SHP77 treated with DMSO at 0.1 percent for 48 hours (cell line): ENCODE data around the gene CAPN12.

Experiments used
- DNase-seq: peaks from one replicate; lab custom pipeline; 2025; lab: John Stamatoyannopoulos, UW

CAPN12 gene

GRCh38 chr19:38737921-38738737 is 6.1 kb downstream of the CAPN12 start:
- DNase-seq, result no peak

DNA sequence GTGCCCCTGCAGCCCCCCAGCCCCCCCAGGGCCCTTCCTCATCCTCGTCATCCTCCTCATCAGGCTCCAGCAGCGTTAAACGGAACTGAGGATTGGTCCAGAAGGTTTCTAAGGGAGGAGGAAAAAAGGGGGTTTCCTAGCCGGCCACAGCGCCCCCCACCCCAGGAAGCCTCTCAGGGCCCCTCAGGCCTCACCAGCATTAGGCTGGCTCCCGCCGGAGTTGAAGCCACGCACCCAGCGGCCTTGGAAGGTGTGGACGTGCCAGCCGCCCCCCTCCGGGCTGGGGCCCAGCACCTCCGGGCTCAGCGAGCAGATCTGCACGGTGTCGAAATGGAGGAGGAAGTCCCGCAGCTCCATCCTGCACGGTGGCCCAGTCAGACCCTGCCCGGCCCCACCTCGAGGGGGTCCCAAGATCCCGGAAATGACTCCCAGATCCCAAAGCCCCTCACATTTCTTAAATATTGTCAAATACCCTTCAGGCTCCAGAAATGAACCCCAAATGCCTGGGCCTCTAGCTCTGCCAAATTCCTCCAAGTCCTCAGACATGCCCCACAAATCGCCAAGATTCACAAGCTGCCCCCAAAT is 6.9 kb downstream of the CAPN12 start:
- DNase-seq, result no peak

DNA sequence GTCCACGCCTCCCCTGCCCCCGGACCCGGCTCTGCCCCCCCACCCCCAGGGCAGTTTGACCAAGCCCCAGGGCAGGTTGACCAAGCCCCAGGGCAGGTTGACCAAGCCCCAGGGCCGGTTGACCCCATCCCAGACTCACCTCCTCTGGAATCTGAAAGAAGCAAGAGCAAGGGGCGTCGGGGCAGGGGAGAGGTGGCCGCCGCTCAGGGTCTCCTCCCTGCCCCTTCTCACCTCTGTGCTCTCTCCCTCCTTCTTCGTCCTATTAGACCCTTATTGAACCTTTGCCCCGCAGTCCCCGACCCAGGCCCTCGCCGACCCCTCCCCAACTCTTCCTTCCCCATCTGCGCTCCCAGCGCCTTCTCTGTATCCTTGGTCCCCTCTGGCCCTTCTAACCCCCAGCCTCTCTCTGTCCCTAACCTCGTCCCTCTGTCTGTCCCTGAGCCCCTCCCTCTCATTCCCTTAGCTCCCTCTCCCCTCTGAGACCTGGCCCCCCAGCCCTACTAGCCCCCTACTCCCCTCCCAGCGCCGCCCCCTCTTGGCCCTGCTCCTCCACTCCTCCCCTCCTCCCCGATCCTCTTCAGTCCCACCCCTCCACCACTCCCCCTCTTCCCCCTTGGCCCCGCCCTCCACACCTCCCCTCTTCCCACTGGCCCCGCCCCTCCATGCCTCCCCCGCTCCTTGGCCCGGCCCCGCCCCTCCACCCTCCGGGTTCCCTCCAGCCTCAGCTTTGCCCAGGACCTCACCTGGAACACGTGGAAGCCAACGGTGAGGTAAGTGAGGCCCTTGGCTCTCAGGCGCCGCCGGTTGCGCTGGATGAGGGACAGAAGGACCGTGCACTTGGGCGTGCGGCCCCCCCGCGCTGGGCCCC is 7.6 kb downstream of the CAPN12 start:
- no peak for DNase-seq

DNA sequence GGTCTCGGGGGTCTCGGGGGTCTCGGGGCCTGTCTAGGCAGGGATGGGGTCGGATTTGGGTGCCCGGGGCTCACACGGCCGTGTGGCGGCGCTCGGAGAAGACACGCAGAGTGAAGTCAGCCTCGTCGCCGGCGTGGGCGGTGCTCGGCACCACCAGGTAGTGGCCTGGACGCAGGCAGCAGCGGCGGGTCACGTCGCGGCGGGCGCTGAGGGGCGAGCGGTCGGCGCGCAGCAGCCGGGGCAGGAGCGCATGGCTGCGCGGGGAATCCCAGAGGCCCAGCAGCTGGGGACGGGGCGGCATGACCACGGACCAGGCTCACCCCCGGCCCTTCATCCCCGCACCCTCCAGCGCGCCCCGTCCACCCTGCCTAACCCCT is 8.2 kb downstream of the CAPN12 start:
- DNase-seq, result no peak

- peak; percentile 25 for DNase-seq
Measured at GRCh38 chr19:38735257-38735686, 9.0 kb downstream of the CAPN12 start.

DNA sequence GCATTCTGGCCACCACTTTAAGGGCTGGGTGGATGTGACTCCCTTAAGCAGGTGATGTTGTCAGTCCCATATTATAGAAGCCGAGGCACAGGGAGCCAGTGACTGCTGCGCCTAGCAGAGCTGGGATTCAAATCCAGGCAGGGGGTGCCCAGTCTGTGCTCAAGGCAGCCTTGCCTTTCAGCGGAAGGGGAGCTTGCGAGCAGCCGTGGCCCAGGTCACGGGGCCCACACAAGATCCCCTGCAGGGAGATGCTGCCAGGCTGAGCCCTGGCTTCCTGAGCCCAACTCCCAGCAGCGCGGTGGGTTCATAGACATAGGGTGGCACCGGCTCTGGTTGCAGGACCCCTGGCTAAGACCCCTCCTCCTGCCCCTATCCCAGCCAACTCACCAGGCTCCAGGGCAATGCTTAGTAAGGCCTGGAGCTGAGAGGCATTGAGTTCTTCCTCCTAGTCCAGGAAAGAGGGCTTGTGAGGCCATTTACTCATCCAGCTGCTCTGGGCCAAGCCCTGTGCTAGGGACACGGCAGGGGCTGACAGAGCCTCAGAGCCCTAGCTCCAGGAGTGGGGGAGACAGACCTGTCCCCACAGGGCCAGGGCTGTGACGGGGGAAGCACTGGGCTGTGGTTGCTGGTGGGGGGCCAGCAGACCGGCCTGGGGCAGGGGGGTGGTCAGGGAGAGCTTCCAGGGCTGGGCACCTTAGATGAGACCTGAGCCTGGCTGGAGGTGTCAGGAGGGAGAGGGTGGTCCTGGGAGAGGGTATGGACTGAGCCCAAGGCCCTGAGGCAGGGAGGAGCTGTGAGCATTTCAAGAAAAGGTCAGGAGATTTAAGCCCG is 9.6 kb downstream of the CAPN12 start:
- DNase-seq, result no peak

DNA sequence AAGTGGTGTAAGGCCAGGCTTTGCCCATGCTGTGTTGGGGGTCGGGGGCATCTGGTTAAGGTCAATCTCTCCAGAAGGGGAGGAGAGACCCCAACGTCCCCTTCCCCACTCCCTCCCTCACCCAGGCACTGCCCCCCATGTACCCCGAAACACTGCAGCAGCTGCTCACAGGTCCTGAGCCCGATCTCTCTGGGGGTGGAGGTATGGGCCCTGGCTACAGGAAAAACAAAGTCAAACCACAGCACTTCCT is 10.2 kb downstream of the CAPN12 start:
- no peak for DNase-seq

DNA sequence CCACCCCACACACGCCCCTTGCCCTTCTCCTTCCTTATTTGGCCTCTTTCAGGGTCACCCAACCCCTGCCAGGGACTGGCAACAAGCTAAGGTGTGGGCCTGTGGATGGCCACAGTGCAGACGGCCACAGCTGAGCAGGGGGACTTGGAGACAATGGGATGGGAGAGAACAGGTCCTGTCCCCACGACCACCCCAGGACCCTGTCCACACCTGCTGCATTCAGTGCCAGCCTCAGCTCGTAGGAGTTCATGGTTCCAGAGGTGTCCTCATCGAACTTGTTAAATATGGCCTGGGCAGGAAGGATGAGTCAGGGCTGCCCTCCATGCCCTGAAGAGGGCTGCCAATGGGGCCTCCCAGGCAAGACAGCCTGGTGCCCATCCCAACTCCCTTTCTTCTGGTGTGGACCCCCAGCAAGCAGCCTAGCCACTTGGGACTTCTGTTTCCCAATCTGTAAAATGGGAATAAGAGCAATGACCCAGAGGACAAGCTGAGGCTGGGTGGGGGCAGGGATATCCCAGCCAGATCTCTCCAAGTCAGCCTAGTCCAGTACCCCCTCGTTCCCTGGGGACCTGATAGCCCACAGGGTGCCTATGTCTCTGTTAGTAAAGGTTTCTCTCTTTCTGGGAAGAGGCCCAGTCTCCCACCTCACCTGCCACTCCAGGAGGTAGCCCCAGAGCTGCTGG is 10.6 kb downstream of the CAPN12 start:
- DNase-seq, result no peak

DNA sequence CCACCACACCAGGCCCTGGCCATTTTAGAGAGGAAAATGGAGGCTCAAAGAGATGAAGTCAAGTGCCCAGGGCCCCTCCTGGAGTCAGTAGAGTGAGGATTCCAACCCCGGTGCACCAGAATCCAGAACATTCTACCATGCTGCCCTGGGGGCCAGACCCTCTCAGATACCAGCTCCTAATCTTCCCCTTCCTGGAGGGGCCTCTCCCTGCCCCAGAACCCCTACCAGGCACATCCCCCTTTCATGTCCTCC is 11.1 kb downstream of the CAPN12 start:
- DNase-seq, result no peak

GRCh38 chr19:38731654-38732301 is 12.5 kb downstream of the CAPN12 start:
- DNase-seq, result no peak

- DNase-seq, result no peak
Measured at GRCh38 chr19:38730731-38731589, 13.3 kb downstream of the CAPN12 start.

- DNase-seq, result no peak
Measured at GRCh38 chr19:38730470-38730730, 13.9 kb downstream of the CAPN12 start.

DNA sequence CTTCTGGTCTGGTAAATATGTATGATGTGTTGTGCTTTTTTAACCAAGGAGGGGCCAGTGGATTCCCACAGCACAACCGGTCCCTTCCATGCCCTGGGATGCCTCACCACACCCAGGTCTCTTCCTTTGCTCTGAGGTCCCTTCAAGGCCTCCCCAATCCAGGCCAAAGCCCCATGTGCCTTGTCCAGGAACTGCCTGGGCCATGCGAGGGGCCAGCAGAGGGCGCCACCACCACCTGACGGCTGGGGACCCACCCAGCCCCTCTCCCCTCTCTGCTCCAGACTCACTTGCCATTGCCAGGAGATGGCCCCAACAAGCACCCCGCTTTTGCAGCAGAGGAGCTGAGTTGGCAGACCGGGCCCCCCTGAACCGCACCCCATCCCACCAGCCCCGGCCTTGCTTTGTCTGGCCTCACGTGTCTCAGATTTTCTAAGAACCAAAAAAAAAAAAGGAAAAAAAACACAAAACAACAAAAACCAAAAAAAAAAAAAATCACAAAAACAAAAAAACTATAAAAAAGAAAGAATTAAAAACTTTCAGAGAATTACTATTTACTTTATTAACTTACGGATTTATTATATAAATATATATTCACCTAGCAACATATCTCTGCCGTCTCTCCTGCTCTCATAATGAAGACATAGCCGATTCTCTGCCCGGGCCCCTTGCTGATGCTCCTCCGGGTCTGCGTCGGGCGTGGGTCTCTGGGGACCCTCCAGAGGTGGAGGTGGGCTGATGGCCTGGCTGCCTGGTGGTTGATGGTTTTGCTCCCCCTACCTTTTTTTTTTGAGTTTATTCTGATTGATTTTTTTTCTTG is 14.4 kb downstream of the CAPN12 start:
- DNase-seq, result no peak

DNA sequence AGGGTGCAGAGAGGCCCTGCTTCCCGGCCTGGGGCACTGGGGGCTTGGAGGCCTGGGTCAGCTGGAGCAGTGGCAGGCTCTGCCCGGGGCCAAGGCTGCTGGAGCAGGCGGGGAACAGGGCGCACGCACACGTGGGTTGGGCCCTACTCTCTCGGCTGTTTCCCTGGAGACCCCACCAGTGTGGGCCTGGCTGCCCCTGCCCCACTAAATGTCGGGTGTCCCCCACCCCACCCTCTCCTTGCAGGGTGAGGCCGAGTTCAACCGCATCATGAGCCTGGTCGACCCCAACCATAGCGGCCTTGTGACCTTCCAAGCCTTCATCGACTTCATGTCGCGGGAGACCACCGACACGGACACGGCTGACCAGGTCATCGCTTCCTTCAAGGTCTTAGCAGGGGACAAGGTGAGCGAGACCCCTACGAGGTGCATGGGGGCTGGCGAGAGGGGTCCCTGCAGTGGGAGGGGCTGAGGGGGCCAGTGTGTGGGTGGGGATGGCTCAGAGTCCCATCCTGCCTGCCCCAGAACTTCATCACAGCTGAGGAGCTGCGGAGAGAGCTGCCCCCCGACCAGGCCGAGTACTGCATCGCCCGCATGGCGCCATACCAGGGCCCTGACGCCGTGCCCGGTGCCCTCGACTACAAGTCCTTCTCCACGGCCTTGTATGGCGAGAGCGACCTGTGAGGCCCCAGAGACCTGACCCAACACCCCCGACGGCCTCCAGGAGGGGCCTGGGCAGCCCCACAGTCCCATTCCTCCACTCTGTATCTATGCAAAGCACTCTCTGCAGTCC is 15.3 kb downstream of the CAPN12 start:
- DNase-seq, result no peak

DNA sequence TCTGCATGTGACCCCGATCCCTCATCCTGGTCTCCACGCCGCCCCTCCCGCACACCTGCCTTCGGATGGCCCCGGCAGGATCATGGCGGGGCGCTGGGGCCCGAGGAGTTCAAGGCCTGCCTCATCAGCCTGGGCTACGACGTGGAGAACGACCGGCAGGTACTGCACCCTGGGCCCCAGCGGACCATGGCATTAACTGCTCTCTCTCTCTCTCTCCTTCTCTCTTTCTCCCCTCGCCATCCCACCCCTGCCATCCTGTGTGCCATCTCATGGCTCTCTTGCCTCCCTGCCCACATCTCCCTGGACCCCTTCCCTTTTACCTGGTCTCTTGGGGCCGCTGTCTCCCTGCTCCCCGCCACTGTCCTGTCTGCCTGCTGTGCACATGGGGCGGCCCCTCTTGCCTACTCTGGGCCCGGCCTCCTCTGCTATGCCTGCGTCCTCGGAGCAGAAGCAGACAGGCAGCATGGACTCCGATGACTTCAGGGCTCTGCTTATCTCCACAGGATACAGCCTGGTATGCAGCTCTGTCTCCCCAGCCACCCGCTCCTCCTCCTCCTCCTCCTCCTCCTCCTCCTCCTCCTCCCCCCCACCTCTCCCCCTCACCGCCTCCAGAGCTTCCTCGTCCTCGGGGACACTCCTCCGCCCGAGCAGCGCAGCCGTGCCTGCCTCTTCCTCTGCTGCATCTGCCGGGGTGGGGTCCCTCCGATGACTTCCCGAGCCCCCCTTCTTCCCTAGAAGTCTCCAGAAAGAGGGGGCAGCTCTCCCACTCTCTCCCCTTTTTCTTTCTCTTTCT is 16.2 kb downstream of the CAPN12 start:
- no peak for DNase-seq

- no peak for DNase-seq
Measured at GRCh38 chr19:38727306-38727867, 16.9 kb downstream of the CAPN12 start.

- DNase-seq, result no peak
Measured at GRCh38 chr19:38726761-38727301, 17.4 kb downstream of the CAPN12 start.

DNA sequence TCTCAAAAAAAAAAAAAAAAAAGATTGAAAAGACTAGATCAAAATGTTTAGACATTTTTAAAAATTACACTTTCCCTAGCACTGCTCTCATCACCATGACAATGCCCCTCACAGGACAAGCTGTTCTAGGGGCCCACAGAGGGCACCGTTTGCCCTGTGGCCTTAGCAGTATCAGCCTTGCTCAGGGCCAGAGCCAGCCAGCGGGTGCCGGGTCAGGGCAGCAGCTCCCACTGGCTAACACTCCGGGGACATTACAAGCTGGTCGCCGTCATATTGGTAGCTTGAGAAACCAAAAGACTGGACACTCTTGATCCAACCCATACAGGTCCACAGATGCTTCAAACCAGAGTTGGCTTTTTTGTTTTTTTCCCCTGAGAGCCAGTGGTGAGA is 18.0 kb downstream of the CAPN12 start:
- DNase-seq, result no peak
